Measurements from ENCODE around the gene THSD7A. TPM values are rescaled to one million over a fixed set of nuclear protein-coding genes. Genes with fewer than 3 reads are reported as not detected.
"Not testable (repeated sequence)": the region's sequence is repeated elsewhere in the genome, so short reads cannot be mapped to it uniquely, and the experiment has no call there.

Gene THSD7A
- total RNA-seq, 1 donor from 2014 or later, result 0.28 TPM

- Histone ChIP-seq H4K20me1 (ENCODE audit: low read depth) (no peaks in the 10 kb centered on the region), H3K4me3 (no peak overlapping the region), H3K27ac (no peak overlapping the region), H3K27me3 (no peaks in the 10 kb centered on the region), H3K79me2 (ENCODE audit: low read depth) (no peaks in the 10 kb centered on the region), H3F3A (ENCODE audit: low read depth) (no peaks in the 10 kb centered on the region), H3K36me3 (no peaks in the 10 kb centered on the region), H3K9ac (no peak overlapping the region), H3K4me2 (no peak overlapping the region), H3K9me3 (ENCODE audit: low read depth) (no peaks in the 10 kb centered on the region), H2AFZ (replicated peaks) (no peak overlapping the region), H3K4me1 (no peaks in the 10 kb centered on the region)
- Mint-ChIP-seq H3K27ac (no peak overlapping the region), H3K4me3 (no peak overlapping the region), H3K9me3 (no peaks in the 10 kb centered on the region), H3K27me3 (ENCODE audit: insufficient read depth, low read depth) (no peaks in the 10 kb centered on the region), H3K36me3 (peaks cover 3% of the 10 kb centered on the region), H3K4me1 (no peaks in the 10 kb centered on the region)
- no peak for DNase-seq (ENCODE audit: low spot score)
- TF ChIP-seq EZH2 (IDR thresholded peaks at IDR 0.05) (no peak), CTCF (IDR thresholded peaks at IDR 0.05) (no peak), EZH2phosphoT487 (IDR thresholded peaks at IDR 0.05) (no peak)
Measured at GRCh38 chr7:11448323-11448722, 383.7 kb downstream of the THSD7A start.

- Histone ChIP-seq H4K20me1 (ENCODE audit: low read depth) (no peaks in the 10 kb centered on the region), H3K9me3 (ENCODE audit: low read depth) (no peaks in the 10 kb centered on the region), H2AFZ (replicated peaks) (no peak overlapping the region), H3K27me3 (no peaks in the 10 kb centered on the region), H3K4me3 (no peak overlapping the region), H3F3A (ENCODE audit: low read depth) (no peaks in the 10 kb centered on the region), H3K4me1 (no peaks in the 10 kb centered on the region), H3K36me3 (no peaks in the 10 kb centered on the region), H3K4me2 (no peak overlapping the region), H3K27ac (no peak overlapping the region), H3K79me2 (ENCODE audit: low read depth) (no peaks in the 10 kb centered on the region), H3K9ac (no peak overlapping the region)
- H3K27me3 Mint-ChIP-seq (ENCODE audit: insufficient read depth, low read depth), result no peaks in the 10 kb centered on the region
- TF ChIP-seq EZH2phosphoT487 (IDR thresholded peaks at IDR 0.05) (no peak), EZH2 (IDR thresholded peaks at IDR 0.05) (no peak), CTCF (IDR thresholded peaks at IDR 0.05) (no peak)
- H3K27ac Mint-ChIP-seq, result no peak overlapping the region
- peaks cover 3% of the 10 kb centered on the region for H3K36me3 Mint-ChIP-seq
- H3K4me3 Mint-ChIP-seq, result no peak overlapping the region
- no peaks in the 10 kb centered on the region for H3K4me1 Mint-ChIP-seq
- no peaks in the 10 kb centered on the region for H3K9me3 Mint-ChIP-seq
- DNase-seq (ENCODE audit: low spot score), result no peak
Measured at GRCh38 chr7:11447106-11447505, 384.9 kb downstream of the THSD7A start.

GRCh38 chr7:11443934-11444333, 388.1 kb downstream of the THSD7A start:
- H3K9me3 Mint-ChIP-seq; H3K4me2 ChIP-seq; H3F3A ChIP-seq (ENCODE audit: low read depth); H3K27ac ChIP-seq; H4K20me1 ChIP-seq (ENCODE audit: low read depth); H3K9me3 ChIP-seq (ENCODE audit: low read depth); H3K4me3 ChIP-seq; H3K9ac ChIP-seq; H2AFZ ChIP-seq (replicated peaks); H3K79me2 ChIP-seq (ENCODE audit: low read depth); H3K27ac Mint-ChIP-seq; DNase-seq (ENCODE audit: low spot score); H3K4me1 ChIP-seq; H3K27me3 Mint-ChIP-seq (ENCODE audit: insufficient read depth, low read depth); H3K36me3 Mint-ChIP-seq; H3K4me1 Mint-ChIP-seq; H3K36me3 ChIP-seq; H3K27me3 ChIP-seq; H3K4me3 Mint-ChIP-seq: not testable (repeated sequence)

- no peak overlapping the region for H2AFZ ChIP-seq (replicated peaks)
- H3K4me1 Mint-ChIP-seq, result peaks cover 5% of the 10 kb centered on the region
- no peak overlapping the region for H3K27ac Mint-ChIP-seq
- no peaks in the 10 kb centered on the region for H3K79me2 ChIP-seq (ENCODE audit: low read depth)
- no peak overlapping the region for H3K27ac ChIP-seq
- H3K36me3 ChIP-seq, result no peaks in the 10 kb centered on the region
- H3F3A ChIP-seq (ENCODE audit: low read depth), result peaks cover 3% of the 10 kb centered on the region
- no peaks in the 10 kb centered on the region for H3K27me3 Mint-ChIP-seq (ENCODE audit: insufficient read depth, low read depth)
- no peak overlapping the region for H3K9ac ChIP-seq
- no peaks in the 10 kb centered on the region for H3K36me3 Mint-ChIP-seq
- H4K20me1 ChIP-seq (ENCODE audit: low read depth), result no peaks in the 10 kb centered on the region
- TF ChIP-seq EZH2phosphoT487 (IDR thresholded peaks at IDR 0.05) (no peak), EZH2 (IDR thresholded peaks at IDR 0.05) (no peak), CTCF (IDR thresholded peaks at IDR 0.05) (no peak)
- H3K4me1 ChIP-seq, result peaks cover 12% of the 10 kb centered on the region
- no peak overlapping the region for H3K4me2 ChIP-seq
- no peaks in the 10 kb centered on the region for H3K9me3 Mint-ChIP-seq
- DNase-seq (ENCODE audit: low spot score), result no peak
- H3K4me3 Mint-ChIP-seq, result no peak overlapping the region
- no peaks in the 10 kb centered on the region for H3K9me3 ChIP-seq (ENCODE audit: low read depth)
- H3K4me3 ChIP-seq, result no peak overlapping the region
- H3K27me3 ChIP-seq, result no peaks in the 10 kb centered on the region
Measured at GRCh38 chr7:11437994-11438393, 394.0 kb downstream of the THSD7A start.

All from neural progenitor cell (in vitro differentiated cells).